NOMO-1 treated with dmso at 0.1 percent for 144 hours (cell line): ENCODE data around the gene KANK4.

Experiments used
- DNase-seq: peaks from one replicate; lab custom pipeline; 2025; ENCODE audit not compliant: unreplicated experiment; lab: John Stamatoyannopoulos, UW

Gene KANK4

GRCh38 chr1:62318756-62319544, at the start of gene KANK4:
KANK4 (minus strand) TSS chr1:62319434; CDS start chr1:62281564, 37,870 bp downstream.
- DNase-seq, result no peak

DNA sequence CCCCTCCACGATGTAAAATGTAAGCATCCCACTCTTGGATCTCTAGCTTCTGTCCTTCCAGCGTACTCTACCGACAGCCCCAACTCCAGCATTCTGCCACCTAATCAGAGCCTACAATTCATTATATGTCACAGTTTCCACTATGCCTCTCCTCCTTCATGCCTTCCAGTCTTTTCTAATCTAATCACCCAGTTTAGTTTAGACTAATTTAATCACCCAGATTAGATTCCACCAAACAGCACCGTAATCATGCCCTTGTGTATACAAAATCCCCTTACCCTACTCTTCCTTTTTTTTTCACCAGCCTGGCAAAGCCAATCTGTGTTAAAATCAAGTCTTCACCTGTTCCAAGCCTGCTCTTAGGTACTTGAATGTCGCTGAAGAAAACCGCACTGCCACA, 49.8 kb upstream of the KANK4 start:
- DNase-seq, result no peak

- DNase-seq, result no peak
Measured at GRCh38 chr1:62367005-62367557, 47.8 kb upstream of the KANK4 start.

DNA sequence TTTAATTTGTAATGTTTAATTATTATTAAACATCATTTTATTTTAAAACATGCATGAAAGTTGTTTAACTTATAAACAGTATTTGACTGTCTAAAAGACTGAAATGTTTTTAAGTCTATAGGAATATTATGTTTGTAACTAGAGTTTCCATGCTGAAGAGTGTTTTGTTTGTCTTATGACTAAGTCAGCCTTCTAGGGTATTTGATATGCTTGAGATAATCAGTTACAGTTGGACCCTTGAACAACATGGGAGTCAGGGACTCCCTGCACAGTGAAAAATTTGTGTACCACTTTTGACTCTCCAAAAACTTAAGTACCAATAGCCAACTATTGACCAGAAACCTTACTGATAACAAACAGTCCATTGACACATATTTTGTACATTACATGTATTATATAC, 45.5 kb upstream of the KANK4 start:
- no peak for DNase-seq

DNA sequence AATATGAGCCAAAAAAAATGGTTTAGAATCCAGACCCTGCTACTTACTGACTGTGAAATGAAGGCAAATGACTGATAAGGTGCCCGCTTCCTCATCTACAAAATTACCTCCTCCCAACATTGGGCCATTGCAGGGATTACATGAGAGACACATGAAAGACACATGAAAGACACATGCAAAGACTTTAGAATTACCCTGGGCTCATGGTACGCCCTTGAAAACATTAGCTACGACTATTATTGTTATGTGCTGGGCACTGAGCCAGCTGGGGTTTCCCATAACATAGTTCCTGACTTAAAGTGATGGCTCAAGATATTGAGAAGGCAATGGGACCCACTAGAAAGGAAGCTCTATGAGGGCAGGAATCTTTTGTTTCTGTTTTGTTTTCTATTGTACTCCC, 43.7 kb upstream of the KANK4 start:
- no peak for DNase-seq

GRCh38 chr1:62362061-62362917, 43.1 kb upstream of the KANK4 start:
- DNase-seq, result no peak

GRCh38 chr1:62361431-62361830, 42.2 kb upstream of the KANK4 start:
- DNase-seq, result no peak

- no peak for DNase-seq
Measured at GRCh38 chr1:62358665-62359373, 39.6 kb upstream of the KANK4 start.

GRCh38 chr1:62357916-62358315, 38.7 kb upstream of the KANK4 start:
- no peak for DNase-seq

GRCh38 chr1:62356257-62356835, 37.1 kb upstream of the KANK4 start:
- DNase-seq, result peak; percentile 56

GRCh38 chr1:62355095-62355494, 35.9 kb upstream of the KANK4 start:
- DNase-seq, result no peak

GRCh38 chr1:62353853-62354252, 34.6 kb upstream of the KANK4 start:
- DNase-seq, result no peak

DNA sequence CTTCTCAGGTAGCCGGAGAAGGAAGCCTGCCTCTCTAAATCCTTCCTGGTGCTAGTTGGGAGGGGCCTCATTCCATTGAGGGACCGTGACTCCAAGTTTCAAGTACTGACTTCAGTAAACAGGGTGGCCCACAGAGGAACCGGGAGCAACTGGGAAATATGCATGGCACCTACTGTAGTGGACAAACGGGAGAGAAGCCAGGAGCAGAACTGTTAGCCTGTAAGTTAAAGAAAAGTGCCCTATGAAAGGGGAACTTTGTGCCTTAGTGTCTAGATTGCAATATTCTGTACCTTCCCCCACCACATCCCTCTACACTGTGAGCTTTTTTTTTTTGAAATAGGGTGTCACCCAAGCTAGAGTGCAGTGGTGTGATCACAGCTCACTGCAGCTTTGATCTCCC, 33.2 kb upstream of the KANK4 start:
- DNase-seq, result peak; percentile 44

DNA sequence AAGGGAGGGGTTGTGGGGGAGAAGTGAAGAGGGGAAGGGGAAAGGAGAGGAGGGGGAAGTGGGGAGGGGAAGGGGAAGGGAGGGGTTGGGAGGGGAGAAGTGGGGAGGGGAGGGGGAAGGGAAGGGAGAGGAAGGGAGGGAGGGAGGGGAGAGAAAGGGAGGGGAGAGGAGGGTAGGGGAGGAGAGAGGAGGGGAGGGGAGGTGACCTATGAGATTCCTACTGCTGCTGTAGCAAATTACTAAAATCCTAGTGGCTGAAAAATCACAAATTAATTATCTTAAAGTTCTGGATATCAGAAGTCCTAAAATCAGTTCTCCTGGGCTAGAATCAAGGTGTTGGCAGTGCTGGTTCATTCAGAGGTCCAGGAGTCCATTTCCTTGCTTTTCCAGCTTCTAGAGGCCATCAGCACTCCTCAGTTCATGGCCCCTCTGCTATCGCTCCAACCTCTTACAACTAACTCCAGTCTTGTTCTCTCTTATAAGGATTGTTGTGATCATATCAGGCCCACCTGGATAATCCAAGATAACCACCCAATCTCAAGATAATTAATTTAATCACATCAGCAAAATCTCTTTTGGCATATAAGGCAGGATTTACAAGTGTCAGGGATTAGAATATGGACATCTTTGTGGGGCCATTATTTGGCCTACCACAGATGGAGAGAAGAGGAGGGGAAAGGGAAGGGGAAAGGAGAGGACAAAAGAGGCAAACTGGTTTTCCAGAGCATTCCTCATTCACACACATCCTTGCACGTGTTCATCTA, 30.4 kb upstream of the KANK4 start:
- no peak for DNase-seq

DNA sequence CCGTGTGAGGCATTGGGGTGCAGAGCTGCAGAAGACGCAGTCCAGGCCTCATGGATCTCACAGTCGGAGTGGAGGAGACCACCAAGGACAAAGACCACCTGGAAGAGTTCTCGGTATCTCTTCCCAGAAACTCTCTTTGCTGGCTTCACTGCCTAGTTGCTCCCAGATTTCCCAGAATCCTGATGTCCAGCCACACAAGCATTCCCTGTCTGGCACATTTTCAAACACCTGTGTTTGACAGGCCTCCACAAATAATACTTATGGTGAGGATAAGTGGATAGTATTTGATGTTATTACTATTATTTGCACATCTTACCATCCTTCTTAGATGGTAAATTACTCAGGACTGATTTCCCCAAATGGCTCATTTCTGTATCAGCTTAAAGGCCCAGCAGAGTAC, 27.7 kb upstream of the KANK4 start:
- DNase-seq, result no peak

GRCh38 chr1:62343911-62344310, 24.7 kb upstream of the KANK4 start:
- DNase-seq, result no peak

DNA sequence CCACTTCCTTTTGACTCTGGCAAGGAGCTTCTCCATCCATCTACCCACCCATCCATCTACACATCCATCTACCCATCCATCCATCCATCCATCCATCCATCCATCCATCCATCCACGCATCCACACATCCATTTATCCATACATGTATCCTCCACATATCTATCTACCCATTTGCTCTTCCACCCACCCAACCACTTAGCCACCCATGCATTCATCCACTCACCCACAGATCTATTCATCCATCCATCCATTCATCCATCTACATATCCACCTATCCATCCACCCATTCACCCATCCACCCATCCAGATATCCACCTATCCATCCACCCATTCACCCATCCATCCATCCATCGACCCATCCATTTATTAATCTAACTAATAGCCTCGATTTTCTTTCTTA, 23.0 kb upstream of the KANK4 start:
- DNase-seq, result no peak

GRCh38 chr1:62341615-62342014, 22.4 kb upstream of the KANK4 start:
- DNase-seq, result no peak

- DNase-seq, result no peak
Measured at GRCh38 chr1:62341089-62341488, 21.9 kb upstream of the KANK4 start.
